A549 (cell line): ENCODE results near the gene C6orf52. TPM values are rescaled to one million over a fixed set of nuclear protein-coding genes. Genes with fewer than 3 reads are reported as not detected.

Experiments
- ATAC-seq, 2 experiments: fragments of 200-7000 bp in 1 of 2; fragments of >200 bp in 1 of 2; cut with Nextera tagmentation in 1 of 2; cut with Tn5 transposase in 1 of 2; 3 replicates each; pipeline versions ENCODE4 v1.8.0 to v1.9.1; 2018 to 2020; ENCODE audit warnings: mild to moderate bottlenecking in 1 of 2, moderate library complexity in 1 of 2
- CTCF ChIA-PET: fragments of 300-600 bp; sonication (Branson Sonifier 250); formaldehyde crosslinking; extraction: SDS; loops from one replicate; lab custom pipeline; 2021; ENCODE audit warnings: antibody characterized with exemption, inconsistent platforms; lab: Yijun Ruan, JAX
- POLR2A ChIA-PET: fragments of 350-600 bp; formaldehyde crosslinking; extraction: SDS; loops from one replicate; lab custom pipeline; 2021; ENCODE audit warnings: antibody characterized with exemption, inconsistent platforms; lab: Yijun Ruan, JAX
- DNase-seq, 2 experiments: peaks; one replicate each; pipeline versions ENCODE4 v3.0.0 to v3.0.0-alpha.2; 2011 to 2016; ENCODE audit warnings: low read depth in 1 of 2, low spot score in 1 of 2
- FAIRE-seq: peaks from 2 replicates; lab custom pipeline; 2011; peaks lifted over from hg19 to GRCh38; lab: Jason Lieb, UNC
- H3K27ac ChIP-seq, 2 experiments: fragments of >200 bp; sonication (Bioruptor Twin); formaldehyde crosslinking; 3 replicates each; pipeline ENCODE4 v1.5.1; 2016 to 2017
- H3K4me1 ChIP-seq: fragments of >200 bp; sonication (Bioruptor Twin); formaldehyde crosslinking; 3 replicates; pipeline ENCODE4 v1.6.1; 2016
- H3K4me2 ChIP-seq: fragments of >200 bp; sonication (Bioruptor Twin); formaldehyde crosslinking; 3 replicates; pipeline ENCODE4 v1.6.1; 2016
- H3K4me3 ChIP-seq: fragments of >200 bp; sonication (Bioruptor Twin); formaldehyde crosslinking; 3 replicates; pipeline ENCODE4 v1.5.1; 2016
- H3K9me3 ChIP-seq: fragments of >200 bp; sonication (Bioruptor Twin); formaldehyde crosslinking; 3 replicates; pipeline ENCODE4 v1.6.1; 2016
- BCL3 ChIP-seq: fragments of >200 bp; sonication (Bioruptor Twin); formaldehyde crosslinking; IDR thresholded peaks from 3 replicates; pipeline ENCODE4 v1.6.1; 2016
- BHLHE40 ChIP-seq: IDR thresholded peaks from 2 replicates; pipeline ENCODE4 v1.6.1; 2012; ENCODE audit warnings: low read depth, low read length, inconsistent platforms
- CBX8 ChIP-seq: fragments of 200-600 bp; sonication (generic); IDR thresholded peaks from 2 replicates; pipeline ENCODE4 v1.6.1; 2016
- CHD4 ChIP-seq: fragments of 200-600 bp; sonication (generic); IDR thresholded peaks from 2 replicates; pipeline ENCODE4 v1.6.1; 2016; ENCODE audit warnings: antibody characterized with exemption, mild to moderate bottlenecking, borderline replicate concordance
- EHF ChIP-seq: fragments of 250-450 bp; sonication (Bioruptor Pico); IDR thresholded peaks from 2 replicates; pipeline ENCODE4 v1.5.0; 2020; ENCODE audit warnings: mild to moderate bottlenecking
- GATA3 ChIP-seq: IDR thresholded peaks from 2 replicates; pipeline ENCODE4 v1.6.1; 2012; ENCODE audit warnings: borderline replicate concordance
- HDAC2 ChIP-seq: fragments of 200-600 bp; sonication (generic); IDR thresholded peaks from 2 replicates; pipeline ENCODE4 v1.6.1; 2016
- HEYL ChIP-seq: fragments of 250-450 bp; sonication (Bioruptor Pico); IDR thresholded peaks from 2 replicates; pipeline ENCODE4 v1.8.0; 2021; ENCODE audit warnings: mild to moderate bottlenecking, moderate library complexity
- KDM1A ChIP-seq: fragments of 200-600 bp; sonication (generic); IDR thresholded peaks from 2 replicates; pipeline ENCODE4 v1.6.1; 2016; ENCODE audit warnings: low read depth, mild to moderate bottlenecking
- KDM5A ChIP-seq: fragments of 200-600 bp; sonication (generic); IDR thresholded peaks from 2 replicates; pipeline ENCODE4 v1.6.1; 2016; ENCODE audit warnings: antibody characterized with exemption, mild to moderate bottlenecking
- MAZ ChIP-seq: fragments of 150-350 bp; IDR thresholded peaks from 2 replicates; pipeline ENCODE4 v1.6.1; 2014; ENCODE audit warnings: antibody characterized with exemption, low read depth, low read length, borderline replicate concordance
- PHF8 ChIP-seq: fragments of 200-600 bp; sonication (generic); IDR thresholded peaks from 2 replicates; pipeline ENCODE4 v1.6.1; 2016; ENCODE audit warnings: low read depth, mild to moderate bottlenecking, antibody characterized with exemption, moderate library complexity, borderline replicate concordance
- POLR2AphosphoS2 ChIP-seq: conservative IDR thresholded peaks from 2 replicates; pipeline ENCODE4 v1.6.1; 2012; ENCODE audit warnings: low read length, improper control_type of control experiment, inconsistent platforms
- REST ChIP-seq: fragments of 200-600 bp; sonication (generic); IDR thresholded peaks from 2 replicates; pipeline ENCODE4 v1.6.1; 2016; ENCODE audit warnings: antibody characterized with exemption, mild to moderate bottlenecking, moderate library complexity
- RFX5 ChIP-seq: fragments of 450-650 bp; IDR thresholded peaks from 2 replicates; pipeline ENCODE4 v1.7.1; 2014; ENCODE audit warnings: antibody characterized with exemption, mild to moderate bottlenecking, moderate library complexity
- TP53 ChIP-seq: fragments of 250-450 bp; sonication (Bioruptor Pico); IDR thresholded peaks from 2 replicates; pipeline ENCODE4 v1.5.0; 2021; ENCODE audit warnings: mild to moderate bottlenecking, moderate library complexity
- WGBS: methylation state at CpG from one replicate; pipeline ENCODE4 v1.1.6; 2017; ENCODE audit errors: missing lambda C conversion rate; 5-methylcytosine and 5-hydroxymethylcytosine counted together
- polyA plus RNA-seq, 4 experiments: library from polyadenylated mRNA; depleted of rRNA in 3 of 4; stranded (reverse); fragments of >200 nt; fragmentation: RNase III in 1 of 4; extraction: RNeasy Plus Mini Kit Qiagen cat#74134 plus additional on column Dnase treatment in 1 of 4; gene quantifications; 2 replicates in 3 of 4; 3 replicates in 1 of 4; pipeline ENCODE4 v1.2.3, GENCODE V29; 2011 to 2017
- TF ChIP-seq, protein P1 (sequence below): IDR thresholded peaks from 2 replicates; pipeline ENCODE4 v1.6.1; 2012; ENCODE audit warnings: low read depth, borderline replicate concordance

Gene C6orf52
- polyA plus RNA-seq, 2 of the 4 experiments (the other 2 are of a cell fraction) = 1.3 to 2.2 TPM

GRCh38 chr6:10695086-10695657 lies 756 bp upstream of the C6orf52 start:
- DNase-seq (peak in 1 of 2 experiments; percentile 5), FAIRE-seq (no peak), ATAC-seq (no peak)
- Histone ChIP-seq H3K4me2 (peak overlapping the region; percentile 94), H3K9me3 (no peaks in the 10 kb centered on the region), H3K4me1 (peaks cover 16% of the 10 kb centered on the region), H3K27ac (peak overlapping the region; percentile 86 to 95), H3K4me3 (peak overlapping the region; percentile 69)
- CTCF ChIA-PET = interaction anchor here (0.6 to 1.4 kb wide), 7 partner anchors 24 to 1113 kb away, joined by 3 to 4 read pairs (median 3); partner anchors contain the start of gene TMEM14C
- under 1% methylated on average over 17 of the region's 17 CpGs for WGBS
- TF ChIP-seq, protein P1, sequence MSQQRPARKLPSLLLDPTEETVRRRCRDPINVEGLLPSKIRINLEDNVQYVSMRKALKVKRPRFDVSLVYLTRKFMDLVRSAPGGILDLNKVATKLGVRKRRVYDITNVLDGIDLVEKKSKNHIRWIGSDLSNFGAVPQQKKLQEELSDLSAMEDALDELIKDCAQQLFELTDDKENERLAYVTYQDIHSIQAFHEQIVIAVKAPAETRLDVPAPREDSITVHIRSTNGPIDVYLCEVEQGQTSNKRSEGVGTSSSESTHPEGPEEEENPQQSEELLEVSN = no peak
- TF ChIP-seq CBX8 = no peak
- TF ChIP-seq TP53 (CRISPR knock-in tag) = no peak
- no peak for TF ChIP-seq MAZ
- TF ChIP-seq PHF8 = peak; percentile 44
- TF ChIP-seq KDM5A = peak; percentile 37; the same call in 1 of the 2 replicates
- POLR2A ChIA-PET = interaction anchor here (0.6 to 3.5 kb wide), 14 partner anchors 24 to 1547 kb away, joined by 3 to 31 read pairs (median 4); partner anchors contain the start of genes GCNT2, TMEM14B and TMEM14C

DNA sequence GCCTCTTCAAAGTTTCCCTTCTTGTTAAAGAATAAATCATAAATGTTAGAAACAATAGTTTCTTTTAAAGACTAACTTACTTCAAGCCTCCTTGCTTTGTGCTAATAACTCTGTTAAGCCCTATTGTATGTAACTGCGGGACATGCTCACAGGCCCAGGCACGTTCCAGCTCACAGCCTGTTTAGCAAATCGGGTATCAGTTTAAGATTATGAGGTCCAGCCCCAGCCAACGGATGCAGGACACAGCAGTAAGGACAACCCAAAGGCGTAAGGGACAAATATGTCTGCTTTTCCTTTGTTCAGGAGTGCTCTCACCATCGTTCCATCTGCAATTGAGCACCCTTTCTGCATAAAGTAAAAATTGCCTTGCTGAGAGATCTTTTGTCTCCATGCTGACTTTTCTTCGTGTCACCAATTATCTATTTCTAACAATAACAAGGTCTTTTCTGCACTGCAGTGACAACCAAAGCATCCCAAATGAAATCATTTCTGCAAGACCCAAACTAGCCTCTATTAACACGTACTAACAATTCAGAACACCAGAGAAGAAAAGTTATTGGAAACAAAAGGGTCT lies 1.4 kb downstream of the C6orf52 start:
- no peak for FAIRE-seq
- peak overlapping the region; percentile 97 for H3K4me2 ChIP-seq
- peaks cover 16% of the 10 kb centered on the region for H3K4me1 ChIP-seq
- ChIA-PET POLR2A (no interaction called here), CTCF (interaction anchor here (1.1 kb wide), 1 partner anchor 183 kb away, joined by 3 read pairs; no protein-coding TSS in a partner anchor)
- no peak for DNase-seq
- no peak for TF ChIP-seq BHLHE40
- no peak for TF ChIP-seq MAZ
- TF ChIP-seq, all 56 proteins: peak for 0
- Histone ChIP-seq H3K27ac (peak overlapping the region; percentile 86 to 95; a peak in 4 of 6 replicates), H3K4me3 (peak overlapping the region; percentile 69), H3K9me3 (no peaks in the 10 kb centered on the region)
- no peak for ATAC-seq
- WGBS = 90% methylated on average over 8 of the region's 8 CpGs

- H3K4me3 ChIP-seq = no peak overlapping the region
- H3K4me1 ChIP-seq = peaks cover 8% of the 10 kb centered on the region
- TF ChIP-seq BCL3 = no peak
- TF ChIP-seq POLR2AphosphoS2 = no peak
- no peak for TF ChIP-seq EHF (CRISPR knock-in tag)
- TF ChIP-seq HDAC2 = no peak
- TF ChIP-seq KDM1A = no peak
- no peak for TF ChIP-seq CHD4
- DNase-seq = no peak
- no peak for FAIRE-seq
- ChIA-PET CTCF (interaction anchor here (0.6 to 1.6 kb wide), 4 partner anchors 57 to 213 kb away, joined by 3 to 5 read pairs (median 4); partner anchors contain the start of gene TMEM14B), POLR2A (no interaction called here)
- no peaks in the 10 kb centered on the region for H3K9me3 ChIP-seq
- no peak overlapping the region for H3K27ac ChIP-seq
- ATAC-seq = no peak
- 89% methylated on average over 15 of the region's 15 CpGs for WGBS
- no peak overlapping the region for H3K4me2 ChIP-seq
These were observed 3.6 kb downstream of the C6orf52 start for GRCh38 chr6:10690651-10691445.

DNA sequence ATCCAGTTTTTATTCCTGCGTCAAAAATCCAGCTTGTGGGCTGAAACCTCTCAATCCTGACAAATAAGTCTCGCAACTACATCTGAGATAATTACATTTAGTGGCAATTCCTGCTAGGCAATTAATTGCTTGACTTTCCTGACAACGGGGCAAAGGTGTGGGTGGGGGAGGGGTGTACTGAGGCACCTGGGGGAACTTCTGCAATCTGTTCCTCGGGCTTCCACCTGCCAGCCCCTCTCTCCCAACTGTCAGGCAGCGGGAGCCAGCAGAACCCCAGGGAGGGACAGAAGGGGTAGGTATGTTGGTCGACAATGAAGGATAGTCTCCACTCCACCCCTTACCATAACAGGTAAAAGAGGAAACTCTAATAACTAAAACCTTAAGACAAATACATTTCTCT lies 6.8 kb downstream of the C6orf52 start:
- CTCF ChIA-PET = no interaction called here
- FAIRE-seq (no peak), ATAC-seq (no peak), DNase-seq (no peak)
- no peak overlapping the region for H3K27ac ChIP-seq
- POLR2A ChIA-PET = no interaction called here
- no peak for TF ChIP-seq RFX5
- no peak for TF ChIP-seq GATA3
- TF ChIP-seq CHD4 = no peak
- no peak for TF ChIP-seq REST
- TF ChIP-seq POLR2AphosphoS2 = no peak
- no peak for TF ChIP-seq HEYL (CRISPR knock-in tag)
- H3K4me3 ChIP-seq = no peak overlapping the region
- 53% methylated on average over 6 of the region's 6 CpGs for WGBS
- H3K4me2 ChIP-seq = no peak overlapping the region
- no peaks in the 10 kb centered on the region for H3K4me1 ChIP-seq
- no peaks in the 10 kb centered on the region for H3K9me3 ChIP-seq
